H9 (cell line): ENCODE measurements around the gene SLX4IP. TPM values are rescaled to one million over a fixed set of nuclear protein-coding genes. Genes with fewer than 3 reads are reported as not detected.

Experiments used
- DNase-seq: peaks from one replicate; pipeline ENCODE4 v3.0.0-alpha.2; 2017
- H2AFZ ChIP-seq: one replicate; pipeline ENCODE4 v1.6.1; 2013; ENCODE audit warnings: mild to moderate bottlenecking, low read length, control low read depth, moderate library complexity
- H2AK5ac ChIP-seq: 2 replicates; pipeline ENCODE4 v1.6.1; 2013; ENCODE audit warnings: low read length, control low read depth, mixed read lengths; ENCODE audit not compliant: insufficient read length
- H2BK120ac ChIP-seq: one replicate; pipeline ENCODE4 v1.6.1; 2013; ENCODE audit warnings: low read depth, mild to moderate bottlenecking, low read length, control low read depth, inconsistent platforms; ENCODE audit not compliant: poor library complexity, severe bottlenecking
- H2BK12ac ChIP-seq: 2 replicates; pipeline ENCODE4 v1.6.1; 2013; ENCODE audit warnings: low read length, control low read depth, mixed read lengths, low read depth; ENCODE audit not compliant: insufficient read length
- H2BK15ac ChIP-seq: 2 replicates; pipeline ENCODE4 v1.6.1; 2013; ENCODE audit warnings: low read depth, low read length, control low read depth
- H2BK20ac ChIP-seq: one replicate; pipeline ENCODE4 v1.6.1; 2013; ENCODE audit warnings: low read depth, mild to moderate bottlenecking, low read length, control low read depth, inconsistent platforms; ENCODE audit not compliant: poor library complexity, severe bottlenecking
- H2BK5ac ChIP-seq: 2 replicates; pipeline ENCODE4 v1.6.1; 2013; ENCODE audit warnings: low read length, control low read depth, mixed read lengths; ENCODE audit not compliant: insufficient read length
- H3K14ac ChIP-seq: 2 replicates; pipeline ENCODE4 v1.6.1; 2013; ENCODE audit warnings: low read length, control low read depth; ENCODE audit not compliant: insufficient read depth
- H3K18ac ChIP-seq: 2 replicates; pipeline ENCODE4 v1.6.1; 2013; ENCODE audit warnings: low read depth, mild to moderate bottlenecking, mixed read lengths, low read length, control low read depth; ENCODE audit not compliant: insufficient read length
- H3K23ac ChIP-seq: 2 replicates; pipeline ENCODE4 v1.6.1; 2013; ENCODE audit warnings: low read length, control low read depth, mixed read lengths, low read depth; ENCODE audit not compliant: insufficient read length
- H3K23me2 ChIP-seq: 2 replicates; pipeline ENCODE4 v1.6.1; 2013; ENCODE audit warnings: low read depth, mild to moderate bottlenecking, mixed read lengths, low read length, control low read depth; ENCODE audit not compliant: insufficient read length, poor library complexity, severe bottlenecking
- H3K27ac ChIP-seq: 2 replicates; pipeline ENCODE4 v1.5.1; 2013; ENCODE audit warnings: low read length, control low read depth, mixed read lengths, low read depth; ENCODE audit not compliant: insufficient read length
- H3K27me3 ChIP-seq: 2 replicates; pipeline ENCODE4 v1.6.1; 2013; ENCODE audit warnings: low read length, control low read depth, inconsistent platforms; ENCODE audit not compliant: insufficient read depth
- H3K4ac ChIP-seq: 2 replicates; pipeline ENCODE4 v1.6.1; 2013; ENCODE audit warnings: low read depth, mild to moderate bottlenecking, control low read depth, inconsistent platforms, low read length, moderate library complexity
- H3K4me1 ChIP-seq: 2 replicates; pipeline ENCODE4 v1.6.1; 2013; ENCODE audit warnings: low read length, control low read depth, inconsistent platforms; ENCODE audit not compliant: insufficient read depth
- H3K4me2 ChIP-seq: 2 replicates; pipeline ENCODE4 v1.6.1; 2013; ENCODE audit warnings: low read length, control low read depth, mixed read lengths; ENCODE audit not compliant: insufficient read length, insufficient read depth
- H3K56ac ChIP-seq: 2 replicates; pipeline ENCODE4 v1.6.1; 2013; ENCODE audit warnings: low read depth, mild to moderate bottlenecking, mixed read lengths, low read length, control low read depth; ENCODE audit not compliant: insufficient read length
- H3K79me1 ChIP-seq: 2 replicates; pipeline ENCODE4 v1.6.1; 2013; ENCODE audit warnings: low read depth, mild to moderate bottlenecking, moderate library complexity, low read length, control low read depth, inconsistent platforms; ENCODE audit not compliant: insufficient read depth, poor library complexity, severe bottlenecking
- H3K79me2 ChIP-seq: 2 replicates; pipeline ENCODE4 v1.6.1; 2013; ENCODE audit warnings: low read length, control low read depth, inconsistent platforms; ENCODE audit not compliant: insufficient read depth
- H3K9ac ChIP-seq: 2 replicates; pipeline ENCODE4 v1.6.1; 2013; ENCODE audit warnings: low read length, control low read depth, mixed read lengths; ENCODE audit not compliant: insufficient read length; ENCODE audit errors: extremely low read depth
- H3K9me3 ChIP-seq: one replicate; pipeline ENCODE4 v1.6.1; 2013; ENCODE audit warnings: low read depth, low read length, inconsistent platforms; ENCODE audit not compliant: control insufficient read depth
- H3T11ph ChIP-seq: one replicate; pipeline ENCODE4 v1.6.1; 2013; ENCODE audit warnings: mild to moderate bottlenecking, low read length, control low read depth, inconsistent platforms
- H4K20me1 ChIP-seq: one replicate; pipeline ENCODE4 v1.6.1; 2013; ENCODE audit not compliant: control insufficient read depth, insufficient read length, insufficient read depth
- H4K5ac ChIP-seq: 2 replicates; pipeline ENCODE4 v1.6.1; 2013; ENCODE audit warnings: low read depth, mild to moderate bottlenecking, mixed read lengths, low read length, control low read depth; ENCODE audit not compliant: insufficient read length
- H4K8ac ChIP-seq: replicated peaks from 2 replicates; pipeline ENCODE4 v1.6.1; 2013; ENCODE audit warnings: low read length, control low read depth, mixed read lengths, low read depth; ENCODE audit not compliant: insufficient read length
- H4K91ac ChIP-seq: 2 replicates; pipeline ENCODE4 v1.6.1; 2013; ENCODE audit warnings: low read depth, mild to moderate bottlenecking, moderate library complexity, mixed read lengths, low read length, control low read depth; ENCODE audit not compliant: insufficient read length
- H3K27ac Mint-ChIP-seq, 3 experiments: 2 replicates in 2 of 3; 3 replicates in 1 of 3; pipeline ENCODE4 v1.8.0; 2020 to 2021; ENCODE audit warnings: mixed read lengths in 3 of 3, mild to moderate bottlenecking in 1 of 3, moderate library complexity in 1 of 3
- H3K27me3 Mint-ChIP-seq: 2 replicates; pipeline ENCODE4 v1.8.0; 2021; ENCODE audit warnings: low read depth, mild to moderate bottlenecking, moderate library complexity, mixed read lengths
- H3K36me3 Mint-ChIP-seq, 3 experiments: 2 replicates in 2 of 3; 3 replicates in 1 of 3; pipeline ENCODE4 v1.8.0; 2020 to 2021; ENCODE audit warnings: low read depth in 3 of 3, mixed read lengths in 3 of 3; ENCODE audit not compliant: insufficient read depth in 1 of 3
- H3K4me1 Mint-ChIP-seq, 2 experiments: 2 replicates each; pipeline ENCODE4 v1.8.0; 2020; ENCODE audit warnings: mixed read lengths in 2 of 2
- H3K4me3 Mint-ChIP-seq, 2 experiments: 2 replicates in 1 of 2; 3 replicates in 1 of 2; pipeline ENCODE4 v1.8.0; 2020 to 2021; ENCODE audit warnings: mild to moderate bottlenecking in 2 of 2, mixed read lengths in 2 of 2, moderate library complexity in 1 of 2
- H3K9me3 Mint-ChIP-seq, 2 experiments: 2 replicates in 1 of 2; 3 replicates in 1 of 2; pipeline ENCODE4 v1.8.0; 2020; ENCODE audit warnings: mild to moderate bottlenecking in 2 of 2, mixed read lengths in 2 of 2, moderate library complexity in 1 of 2
- CTCF ChIP-seq: fragments of 200-600 bp; sonication (generic); conservative IDR thresholded peaks from 3 replicates; pipeline ENCODE4 v1.8.0; 2021; ENCODE audit warnings: antibody characterized with exemption, mild to moderate bottlenecking
- WGBS: extraction: QIAGEN DNeasy Blood & Tissue Kit; methylation state at CpG from one replicate; pipeline ENCODE4 v1.1.7; 2013; ENCODE audit warnings: missing lambda C conversion rate, low lambda C conversion rate, mixed read lengths; ENCODE audit not compliant: insufficient read length; ENCODE audit errors: extremely low coverage; 5-methylcytosine and 5-hydroxymethylcytosine counted together
- total RNA-seq: library from RNA; stranded (reverse); gene quantifications from 2 replicates; pipeline ENCODE4 v1.2.1, GENCODE V29; 2021

Gene SLX4IP
- total RNA-seq, 1 experiment from 2014 or later = 7.9 TPM

GRCh38 chr20:10547276-10548114 lies 112.4 kb downstream of the SLX4IP start:
- no peak overlapping the region for H4K5ac ChIP-seq
- no peak overlapping the region for H3K18ac ChIP-seq
- H2AK5ac ChIP-seq = no peak overlapping the region
- no peak overlapping the region for H2BK15ac ChIP-seq
- H3K27ac ChIP-seq = no peak overlapping the region
- Mint-ChIP-seq H3K36me3 (no peaks in the 10 kb centered on the region), H3K4me3 (no peak overlapping the region), H3K4me1 (peaks cover 33 to 40% of the 10 kb centered on the region in 2 experiments), H3K27me3 (no peaks in the 10 kb centered on the region), H3K9me3 (no peaks in the 10 kb centered on the region), H3K27ac (no peak overlapping the region; a peak in 1 of 7 replicates)
- TF ChIP-seq CTCF = no peak
- H3T11ph ChIP-seq = no peak overlapping the region
- H3K23me2 ChIP-seq = no peaks in the 10 kb centered on the region
- H4K8ac ChIP-seq = no peak overlapping the region
- no peaks in the 10 kb centered on the region for H3K27me3 ChIP-seq
- no peak overlapping the region for H2AFZ ChIP-seq
- no peaks in the 10 kb centered on the region for H3K79me1 ChIP-seq
- H3K9me3 ChIP-seq = no peaks in the 10 kb centered on the region
- H3K23ac ChIP-seq = no peak overlapping the region
- WGBS = no CpG with 5 or more reads among the region's 4 CpGs
- no peak overlapping the region for H3K9ac ChIP-seq
- no peak overlapping the region for H2BK5ac ChIP-seq
- no peak overlapping the region for H2BK120ac ChIP-seq
- no peak overlapping the region for H3K4ac ChIP-seq
- no peak overlapping the region for H3K56ac ChIP-seq
- no peak overlapping the region for H2BK12ac ChIP-seq
- no peak overlapping the region for H2BK20ac ChIP-seq
- no peaks in the 10 kb centered on the region for H3K79me2 ChIP-seq
- no peak overlapping the region for H4K91ac ChIP-seq
- no peak overlapping the region for H3K4me2 ChIP-seq
- no peak overlapping the region for H3K14ac ChIP-seq
- H3K4me1 ChIP-seq = 0 out of 2 replicates have a peak, but pooled peaks cover 3% of the 10 kb centered on the region
- DNase-seq = no peak
- H4K20me1 ChIP-seq = no peaks in the 10 kb centered on the region
